SU-DHL-6 (cell line): ENCODE data around the gene GRB14.

Experiments
- CTCF ChIP-seq: fragments of 200-600 bp; sonication (generic); IDR thresholded peaks from one replicate; pipeline ENCODE4 v1.5.1; 2017; ENCODE audit warnings: antibody characterized with exemption, mild to moderate bottlenecking, low read length, moderate library complexity; ENCODE audit not compliant: insufficient read depth, poor library complexity, severe bottlenecking
- EZH2phosphoT487 ChIP-seq: fragments of 200-600 bp; sonication (generic), shearing (Covaris generic); conservative IDR thresholded peaks from 2 replicates; pipeline ENCODE4 v1.6.1; 2018; ENCODE audit warnings: mild to moderate bottlenecking, antibody characterized with exemption, low read length, moderate library complexity, mixed read lengths

- TF ChIP-seq CTCF, result no peak
- no peak for TF ChIP-seq EZH2phosphoT487
Measured at GRCh38 chr2:164457271-164457670, 164.0 kb downstream of the GRB14 start.
